NT2/D1 (cell line): ENCODE data around the gene KLK13.

ENCODE experiments used
- DNase-seq: peaks from one replicate; pipeline ENCODE4 v3.0.0-alpha.2; 2011; ENCODE audit warnings: low read depth, low spot score
- H3K27me3 ChIP-seq: 2 replicates; pipeline ENCODE4 v1.6.0; 2011; ENCODE audit warnings: mild to moderate bottlenecking; ENCODE audit not compliant: insufficient read length, insufficient read depth
- H3K36me3 ChIP-seq: 2 replicates; pipeline ENCODE4 v1.6.1; 2011; ENCODE audit warnings: mild to moderate bottlenecking, low read length, mixed read lengths; ENCODE audit not compliant: insufficient read depth, insufficient read length
- H3K4me1 ChIP-seq: 2 replicates; pipeline ENCODE4 v1.5.1; 2011; ENCODE audit not compliant: insufficient read depth, insufficient read length
- H3K4me3 ChIP-seq: 2 replicates; pipeline ENCODE4 v1.5.1; 2011; ENCODE audit warnings: low read depth; ENCODE audit not compliant: insufficient read length
- H3K9ac ChIP-seq: 2 replicates; pipeline ENCODE4 v1.6.0; 2011; ENCODE audit warnings: low read depth; ENCODE audit not compliant: insufficient read length
- H3K9me3 ChIP-seq: 2 replicates; pipeline ENCODE4 v1.5.1; 2011; ENCODE audit warnings: mild to moderate bottlenecking, low read length; ENCODE audit not compliant: insufficient read depth
- SUZ12 ChIP-seq: IDR thresholded peaks from 2 replicates; pipeline ENCODE4 v1.6.1; 2011; ENCODE audit not compliant: insufficient read length, insufficient read depth; ENCODE audit errors: extremely low read depth
- YY1 ChIP-seq: IDR thresholded peaks from 2 replicates; pipeline ENCODE4 v1.6.1; 2011; ENCODE audit not compliant: insufficient read length, insufficient read depth
- ZNF274 ChIP-seq: IDR thresholded peaks from 2 replicates; pipeline ENCODE4 v1.6.1; 2011; ENCODE audit warnings: mild to moderate bottlenecking, low read depth, low read length

The KLK13 gene

GRCh38 chr19:51083181-51083580, 18.3 kb upstream of the KLK13 start:
- H3K4me1 ChIP-seq: peaks cover 6% of the 10 kb centered on the region
- no peaks in the 10 kb centered on the region for H3K27me3 ChIP-seq
- H3K9ac ChIP-seq: no peak overlapping the region
- DNase-seq: no peak
- no peak for TF ChIP-seq YY1
- TF ChIP-seq SUZ12: no peak
- no peak for TF ChIP-seq ZNF274
- no peaks in the 10 kb centered on the region for H3K36me3 ChIP-seq
- H3K9me3 ChIP-seq: no peaks in the 10 kb centered on the region
- no peak overlapping the region for H3K4me3 ChIP-seq

- Histone ChIP-seq H3K36me3 (no peaks in the 10 kb centered on the region), H3K9me3 (no peaks in the 10 kb centered on the region), H3K27me3 (no peaks in the 10 kb centered on the region), H3K4me3 (no peak within 1 kb of the TSS), H3K9ac (no peak within 1 kb of the TSS), H3K4me1 (peaks cover 6% of the 10 kb centered on the region)
- TF ChIP-seq ZNF274: no peak
- no peak for TF ChIP-seq YY1
- TF ChIP-seq SUZ12: no peak
- no peak for DNase-seq
Measured at GRCh38 chr19:51082611-51083010, 17.7 kb upstream of the KLK13 start, which contains the start of gene KLK14. Gene KLK14, minus strand, starts transcription at chr19:51082887. Its CDS starts 273 bp downstream, at chr19:51082614.

GRCh38 chr19:51081476-51081875, 16.6 kb upstream of the KLK13 start:
- H3K4me1 ChIP-seq: peaks cover 4% of the 10 kb centered on the region
- H3K36me3 ChIP-seq: no peaks in the 10 kb centered on the region
- no peak for DNase-seq
- H3K4me3 ChIP-seq: no peak overlapping the region
- TF ChIP-seq YY1 (no peak), ZNF274 (no peak), SUZ12 (no peak)
- H3K9me3 ChIP-seq: no peaks in the 10 kb centered on the region
- no peaks in the 10 kb centered on the region for H3K27me3 ChIP-seq
- H3K9ac ChIP-seq: no peak overlapping the region

GRCh38 chr19:51079481-51080110, 14.7 kb upstream of the KLK13 start:
- TF ChIP-seq ZNF274: no peak
- no peak for TF ChIP-seq YY1
- TF ChIP-seq SUZ12: no peak
- no peak for DNase-seq
- Histone ChIP-seq H3K4me3 (no peak overlapping the region), H3K9me3 (no peaks in the 10 kb centered on the region), H3K4me1 (peaks cover 2% of the 10 kb centered on the region), H3K9ac (no peak overlapping the region), H3K27me3 (no peaks in the 10 kb centered on the region), H3K36me3 (no peaks in the 10 kb centered on the region)

GRCh38 chr19:51078731-51079130, 13.8 kb upstream of the KLK13 start:
- H3K9me3 ChIP-seq: no peaks in the 10 kb centered on the region
- no peaks in the 10 kb centered on the region for H3K36me3 ChIP-seq
- no peaks in the 10 kb centered on the region for H3K27me3 ChIP-seq
- no peak for TF ChIP-seq ZNF274
- no peak for TF ChIP-seq SUZ12
- DNase-seq: no peak
- no peak overlapping the region for H3K4me3 ChIP-seq
- H3K9ac ChIP-seq: no peak overlapping the region
- H3K4me1 ChIP-seq: no peaks in the 10 kb centered on the region

- DNase-seq: no peak
- no peaks in the 10 kb centered on the region for H3K9me3 ChIP-seq
- H3K4me3 ChIP-seq: no peak overlapping the region
- TF ChIP-seq YY1 (no peak), ZNF274 (no peak), SUZ12 (no peak)
- H3K4me1 ChIP-seq: no peaks in the 10 kb centered on the region
- H3K9ac ChIP-seq: no peak overlapping the region
- H3K36me3 ChIP-seq: no peaks in the 10 kb centered on the region
- H3K27me3 ChIP-seq: no peaks in the 10 kb centered on the region
Measured at GRCh38 chr19:51078104-51078503, 13.2 kb upstream of the KLK13 start.

- Histone ChIP-seq H3K9me3 (no peaks in the 10 kb centered on the region), H3K9ac (no peak overlapping the region), H3K4me3 (no peak overlapping the region), H3K27me3 (no peaks in the 10 kb centered on the region), H3K36me3 (no peaks in the 10 kb centered on the region), H3K4me1 (no peaks in the 10 kb centered on the region)
- no peak for DNase-seq
- no peak for TF ChIP-seq SUZ12
- TF ChIP-seq ZNF274: no peak
- no peak for TF ChIP-seq YY1
Measured at GRCh38 chr19:51076631-51077213, 11.8 kb upstream of the KLK13 start.
